NCI-H2227 (cell line): Measurements from ENCODE around the gene SRCAP.
"Not testable (repeated sequence)": the region's sequence is repeated elsewhere in the genome, so short reads cannot be mapped to it uniquely, and the experiment has no call there.

Experiments
- DNase-seq: peaks from one replicate; lab custom pipeline; 2025; ENCODE audit not compliant: unreplicated experiment; lab: John Stamatoyannopoulos, UW

The SRCAP gene

DNA sequence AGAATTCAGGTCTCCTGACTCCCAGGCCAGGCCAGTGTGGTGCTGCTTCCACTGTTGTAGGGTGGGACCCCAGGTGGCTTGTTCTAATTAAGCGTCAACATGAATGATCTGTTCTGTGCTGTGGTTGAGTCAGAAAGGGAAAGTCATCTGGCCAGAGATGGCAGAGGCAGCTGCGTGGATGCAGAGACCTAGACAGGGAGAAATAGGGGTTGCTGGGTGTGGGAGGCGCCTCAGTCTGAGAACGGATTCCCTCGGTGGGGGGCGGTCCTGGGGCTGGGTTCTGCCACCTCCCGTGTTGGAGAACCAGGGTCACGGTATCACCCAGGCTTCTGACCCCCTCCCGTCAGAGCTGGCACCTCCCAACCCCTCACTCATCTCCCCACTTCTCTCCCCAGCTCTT lies 35.2 kb upstream of the SRCAP start:
- DNase-seq: no peak

DNA sequence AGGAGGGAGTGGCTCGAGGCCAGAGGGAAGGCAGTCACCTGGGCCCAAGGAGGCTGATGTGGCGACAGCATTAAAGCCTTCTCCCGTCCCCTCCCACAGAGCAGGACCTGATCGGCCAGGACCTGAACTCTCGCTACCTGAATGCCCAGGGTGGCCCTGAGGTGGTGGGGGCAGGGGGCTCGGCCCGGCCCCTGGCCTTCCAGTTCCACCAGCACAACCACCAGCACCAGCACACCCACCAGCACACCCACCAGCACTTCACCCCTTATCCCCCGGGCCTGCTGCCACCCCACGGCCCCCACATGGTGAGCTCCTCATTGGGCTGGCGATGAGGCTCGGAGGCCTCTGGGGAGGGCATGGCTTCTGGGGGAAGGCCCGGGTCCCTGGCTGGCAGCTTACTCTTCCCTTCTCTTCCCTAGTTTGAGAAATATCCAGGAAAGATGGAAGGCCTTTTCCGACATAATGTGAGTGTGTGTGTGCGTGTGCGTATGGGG lies 34.3 kb upstream of the SRCAP start:
- DNase-seq: no peak

DNA sequence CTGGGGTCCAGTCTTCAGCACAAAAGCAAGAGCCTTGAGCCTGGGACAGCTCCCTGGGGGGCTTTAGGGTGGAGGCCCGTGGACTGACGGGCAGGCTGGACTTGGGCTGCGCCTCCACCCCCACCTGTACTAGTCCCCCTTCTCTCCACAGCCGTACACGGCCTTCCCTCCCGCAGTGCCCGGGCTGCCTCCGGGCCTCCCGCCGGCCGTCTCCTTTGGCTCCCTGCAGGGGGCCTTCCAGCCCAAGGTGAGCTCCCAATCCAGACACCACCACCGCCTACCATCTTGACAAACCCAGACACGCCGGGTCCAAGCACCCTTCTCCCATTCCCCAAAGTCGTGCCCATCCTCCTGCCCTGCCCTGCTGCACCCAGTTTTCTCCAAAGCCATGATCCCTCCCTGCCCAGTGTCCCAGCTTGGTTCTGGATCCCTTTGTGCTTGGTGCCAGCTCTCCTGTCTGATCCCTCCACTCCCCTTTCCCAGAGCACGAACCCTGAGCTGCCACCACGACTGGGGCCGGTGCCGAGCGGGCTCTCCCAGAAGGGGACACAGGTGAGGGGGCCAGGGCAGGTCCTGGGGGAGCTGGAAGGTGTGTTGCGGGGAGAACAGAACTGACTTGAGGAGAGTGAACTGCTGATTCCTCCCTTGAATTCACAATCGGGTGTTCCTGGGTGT lies 33.7 kb upstream of the SRCAP start:
- DNase-seq: no peak

DNA sequence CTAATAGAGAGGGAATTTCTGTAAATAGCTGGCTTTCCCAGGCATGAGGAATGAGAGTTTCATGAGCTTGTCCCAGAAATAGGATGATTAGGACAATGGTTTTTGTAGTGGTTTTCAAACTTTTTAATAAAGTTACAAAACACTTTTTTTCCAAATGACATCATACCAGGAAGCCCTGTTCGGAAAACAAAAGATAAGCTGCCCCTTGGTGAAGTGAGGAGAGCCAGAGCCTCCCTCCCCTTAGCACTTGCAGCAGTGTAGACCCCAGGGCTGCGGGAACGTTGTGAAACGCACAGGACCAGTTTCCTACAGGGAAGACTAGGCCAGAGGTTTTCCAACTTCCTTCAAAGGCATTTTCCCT lies 33.2 kb upstream of the SRCAP start:
- no peak for DNase-seq

DNA sequence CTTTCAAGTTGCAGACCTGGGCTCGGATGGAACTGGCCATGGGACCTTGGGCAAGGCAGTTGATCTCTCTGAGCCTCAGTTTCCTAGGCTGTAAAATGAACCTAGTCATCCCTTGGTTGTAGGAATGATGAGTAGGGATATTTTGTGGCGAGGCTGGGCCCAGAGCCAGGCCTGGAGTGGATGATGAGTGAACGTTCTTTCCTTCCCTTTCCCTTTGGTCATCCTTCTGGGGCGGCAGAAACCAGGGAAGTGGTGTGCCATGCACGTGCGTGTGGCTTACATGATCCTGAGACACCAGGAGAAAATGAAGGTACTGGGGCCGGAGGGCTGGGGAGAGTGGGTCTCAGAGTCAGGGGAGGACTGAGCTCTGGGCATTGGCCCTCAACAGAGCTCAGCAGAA lies 32.3 kb upstream of the SRCAP start:
- DNase-seq: no peak

DNA sequence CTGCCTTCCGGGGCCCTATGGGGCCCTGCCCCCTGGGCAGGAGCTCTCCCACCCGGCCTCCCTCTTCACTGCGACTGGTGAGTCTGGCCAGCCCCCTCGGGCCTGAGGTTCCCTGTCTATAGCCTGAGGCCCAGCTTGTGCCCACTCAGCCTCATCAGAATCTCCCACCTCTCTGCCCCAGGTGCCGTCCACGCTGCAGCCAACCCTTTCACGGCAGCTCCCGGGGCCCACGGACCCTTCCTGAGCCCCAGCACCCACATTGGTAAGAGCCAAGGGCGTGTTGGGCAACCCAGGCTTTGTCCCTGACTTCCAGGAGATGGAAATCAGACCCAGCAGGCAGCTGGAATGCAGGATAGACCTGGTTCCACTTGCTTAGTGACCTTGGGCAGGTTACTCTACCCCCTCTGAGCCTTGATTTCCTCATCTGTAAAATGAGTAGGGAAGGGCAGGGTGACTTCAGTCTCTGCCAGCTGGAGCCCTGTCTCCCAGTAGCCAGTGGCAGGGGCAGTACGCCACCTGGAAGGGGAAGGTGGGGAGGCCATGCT lies 31.5 kb upstream of the SRCAP start:
- no peak for DNase-seq

DNA sequence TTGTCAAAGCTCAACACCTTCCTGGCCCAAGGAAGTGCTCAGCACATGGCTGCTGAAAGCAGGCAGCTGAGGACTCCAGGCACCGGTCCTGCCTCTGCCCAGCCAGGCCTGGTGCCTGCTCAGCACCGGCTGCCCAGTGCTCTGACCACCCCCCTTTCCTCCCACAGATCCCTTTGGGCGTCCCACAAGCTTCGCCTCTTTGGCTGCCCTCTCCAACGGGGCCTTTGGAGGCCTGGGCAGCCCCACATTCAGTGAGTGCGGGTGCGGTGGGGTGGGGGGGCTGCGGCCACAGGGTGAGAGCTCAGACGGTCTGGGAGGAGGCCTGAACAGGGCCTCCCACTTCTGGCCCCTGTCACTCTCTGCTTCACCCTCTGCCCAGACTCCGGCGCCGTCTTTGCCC lies 30.6 kb upstream of the SRCAP start:
- DNase-seq: no peak

DNA sequence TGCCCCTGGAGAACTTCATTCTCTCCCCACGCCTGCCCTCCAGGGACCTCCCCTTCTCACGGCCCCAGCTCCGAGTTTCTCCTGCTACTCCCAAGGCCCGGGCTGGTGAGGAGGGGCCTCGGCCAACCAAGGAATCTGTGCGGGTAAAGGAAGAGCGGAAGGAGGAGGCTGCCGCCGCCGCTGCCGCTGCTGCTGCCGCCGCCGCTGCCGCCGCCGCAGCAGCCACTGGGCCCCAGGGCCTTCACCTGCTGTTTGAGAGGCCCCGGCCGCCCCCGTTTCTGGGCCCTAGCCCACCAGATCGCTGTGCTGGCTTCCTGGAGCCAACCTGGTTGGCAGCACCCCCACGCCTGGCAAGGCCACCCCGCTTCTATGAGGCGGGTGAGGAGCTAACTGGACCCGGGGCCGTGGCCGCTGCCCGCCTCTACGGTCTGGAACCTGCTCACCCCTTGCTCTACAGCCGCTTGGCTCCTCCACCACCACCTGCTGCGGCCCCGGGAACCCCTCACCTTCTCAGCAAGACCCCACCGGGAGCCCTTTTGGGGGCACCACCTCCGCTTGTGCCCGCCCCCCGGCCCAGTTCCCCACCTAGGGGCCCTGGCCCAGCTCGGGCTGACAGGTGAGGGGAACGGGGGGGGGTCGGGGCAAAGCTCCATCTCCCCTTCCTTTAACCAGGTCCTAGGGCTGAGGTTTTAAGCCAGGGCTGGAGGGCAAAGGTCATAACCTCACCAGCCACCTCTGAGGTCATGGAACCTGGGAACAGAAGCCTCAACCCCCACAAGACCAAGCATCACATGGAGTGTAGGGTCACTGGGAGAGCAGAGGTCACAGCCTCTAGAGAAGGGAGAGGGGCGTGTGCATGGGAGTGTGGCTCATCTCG lies 29.7 kb upstream of the SRCAP start:
- no peak for DNase-seq

DNA sequence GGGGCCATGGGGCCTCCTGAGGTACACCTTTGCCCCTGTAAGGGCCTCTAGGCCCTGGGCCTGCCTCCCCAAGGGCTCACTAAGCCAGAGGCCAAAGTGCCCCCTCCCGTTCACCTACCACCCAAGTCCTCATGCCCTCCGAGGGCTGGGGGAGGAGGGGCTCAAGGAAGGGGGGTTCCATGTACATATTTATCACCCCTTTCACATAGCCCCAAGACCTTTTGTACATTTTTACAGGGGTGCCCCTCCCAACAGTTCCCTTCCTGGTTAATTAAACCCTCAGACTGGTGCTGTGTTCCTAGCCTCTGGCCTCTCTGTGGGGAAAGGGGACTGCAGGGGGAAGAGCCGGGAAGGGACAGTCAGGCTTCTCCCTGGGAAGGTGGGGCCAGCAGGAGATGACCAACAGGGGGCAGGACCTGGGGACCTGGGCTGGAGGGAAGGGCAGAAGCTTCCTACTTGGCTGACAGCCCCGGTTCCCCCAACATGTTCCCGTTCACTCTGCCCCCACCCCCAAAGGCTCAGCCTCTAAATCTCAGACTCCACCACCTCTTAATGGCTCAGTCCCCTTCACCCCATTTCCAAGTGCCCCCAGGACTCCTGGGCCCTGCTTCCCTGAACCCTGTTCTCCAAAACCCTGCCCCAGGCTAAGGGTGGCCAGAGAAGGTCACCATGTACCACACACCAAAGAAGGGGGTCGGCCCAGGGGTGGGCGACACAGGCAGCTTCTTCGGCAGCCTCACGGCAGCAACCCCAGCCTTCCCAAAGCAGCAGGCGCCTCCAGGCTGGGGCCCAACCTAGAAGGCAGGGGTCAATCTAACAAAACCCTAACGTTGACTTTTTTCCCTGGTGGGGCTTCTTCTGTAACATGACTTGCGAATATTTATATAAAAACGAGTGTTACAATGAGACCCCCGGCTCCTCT lies 28.8 kb upstream of the SRCAP start:
- no peak for DNase-seq

DNA sequence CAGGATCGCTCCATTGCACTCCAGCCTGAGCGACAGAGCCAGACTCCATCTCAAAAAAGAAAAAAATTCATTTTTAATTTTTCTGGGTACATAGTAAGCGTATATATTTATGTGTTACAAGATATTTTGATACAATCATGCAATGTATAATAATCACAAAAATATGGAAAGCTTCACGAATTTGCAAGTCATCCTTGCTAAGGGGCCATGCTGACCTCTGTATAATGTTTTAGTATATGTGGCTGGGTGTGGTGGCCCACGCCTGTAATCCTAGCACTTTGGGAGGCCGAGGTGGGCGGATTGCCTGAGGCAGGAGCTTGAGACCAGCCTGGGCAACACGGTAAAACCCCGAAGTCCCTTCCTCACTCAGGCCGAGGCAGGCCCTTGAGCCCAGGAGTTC lies 23.8 kb upstream of the SRCAP start:
- no peak for DNase-seq

DNA sequence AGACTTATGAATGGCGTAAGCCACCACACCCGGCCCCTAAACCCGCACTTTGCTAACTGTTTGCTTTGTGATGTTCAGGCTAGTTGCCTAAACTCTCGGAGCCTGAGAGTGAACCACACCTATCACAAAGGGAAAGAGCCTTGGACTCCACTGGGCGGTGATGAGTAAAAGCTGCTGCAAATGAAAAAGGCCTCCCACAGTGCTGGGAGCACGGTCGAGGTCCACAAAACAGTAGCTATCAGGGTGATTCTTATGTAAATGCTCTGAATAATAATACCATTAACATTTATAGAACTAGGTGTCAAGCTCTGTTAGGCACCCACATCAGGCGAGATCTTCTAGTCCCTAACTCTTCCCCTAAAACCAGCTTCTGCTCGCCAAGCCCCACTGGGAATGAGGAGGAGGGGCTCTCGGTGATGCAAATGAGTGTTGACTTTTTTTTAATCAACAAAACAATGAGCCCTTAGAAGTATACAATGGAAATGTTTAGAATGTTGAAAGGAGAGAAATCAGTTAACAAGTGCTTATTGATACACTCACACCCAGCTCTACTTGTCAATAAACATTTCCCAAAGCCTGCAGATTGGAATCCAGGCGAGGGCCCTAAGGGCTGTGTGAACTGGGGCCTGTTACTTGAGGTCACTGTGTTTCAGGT lies 20.9 kb upstream of the SRCAP start:
- DNase-seq: no peak

DNA sequence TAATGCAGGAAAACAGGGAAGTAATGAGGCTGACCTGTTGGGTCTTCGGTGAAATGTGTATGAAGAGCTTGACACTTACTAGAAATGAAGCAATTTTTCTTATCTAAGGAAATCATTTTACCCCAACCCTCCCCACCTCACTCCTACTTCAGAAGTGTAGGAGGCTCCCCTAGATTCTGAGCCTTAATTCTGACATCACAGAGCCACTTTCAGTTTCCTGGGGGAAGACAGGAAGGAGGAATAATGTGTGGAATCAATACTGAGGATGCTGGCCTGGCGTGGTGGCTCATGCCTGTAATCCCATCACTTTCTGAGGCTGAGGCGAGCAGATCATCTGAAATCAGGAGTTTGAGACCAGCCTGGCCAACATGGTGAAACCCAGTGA lies 20.4 kb upstream of the SRCAP start:
- no peak for DNase-seq

DNA sequence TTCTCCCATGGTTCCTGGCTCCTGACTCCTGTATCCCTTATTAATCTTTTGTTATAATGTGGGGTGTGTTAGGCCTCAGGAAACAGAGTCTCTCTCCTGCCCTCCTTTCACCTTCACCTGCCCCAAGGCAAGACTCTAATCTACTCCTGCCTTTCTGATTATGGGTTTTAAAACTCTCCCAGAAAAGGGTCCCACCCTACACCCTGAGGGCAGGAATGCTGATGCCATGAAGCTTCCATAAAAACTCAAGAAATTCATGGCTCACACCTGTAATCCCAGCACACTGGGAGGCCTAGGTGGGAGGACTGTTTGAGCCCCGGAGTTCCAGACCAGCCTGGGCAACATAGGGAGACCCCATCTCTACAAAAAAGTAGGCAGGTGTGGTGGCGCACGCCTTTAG lies 18.6 kb upstream of the SRCAP start:
- no peak for DNase-seq

DNA sequence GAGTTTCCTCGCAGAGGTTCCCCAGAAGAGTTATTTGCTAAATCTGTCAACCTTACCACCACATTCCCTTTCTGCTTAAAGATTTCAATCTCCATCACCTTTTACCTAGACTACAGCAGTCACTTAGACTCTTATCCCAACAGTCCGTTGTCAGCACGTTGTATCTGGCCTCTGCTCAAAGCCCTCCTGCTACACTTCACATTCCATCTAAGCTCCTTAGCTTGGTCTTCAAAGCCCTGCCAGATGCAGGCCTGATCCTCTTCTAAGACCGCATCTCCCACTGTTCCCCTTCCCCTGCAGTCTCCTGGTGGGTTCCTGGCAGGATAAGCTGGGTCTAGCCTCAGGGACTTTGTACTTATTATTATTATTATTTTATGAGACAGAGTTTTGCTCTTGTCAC lies 10.3 kb upstream of the SRCAP start:
- no peak for DNase-seq

DNA sequence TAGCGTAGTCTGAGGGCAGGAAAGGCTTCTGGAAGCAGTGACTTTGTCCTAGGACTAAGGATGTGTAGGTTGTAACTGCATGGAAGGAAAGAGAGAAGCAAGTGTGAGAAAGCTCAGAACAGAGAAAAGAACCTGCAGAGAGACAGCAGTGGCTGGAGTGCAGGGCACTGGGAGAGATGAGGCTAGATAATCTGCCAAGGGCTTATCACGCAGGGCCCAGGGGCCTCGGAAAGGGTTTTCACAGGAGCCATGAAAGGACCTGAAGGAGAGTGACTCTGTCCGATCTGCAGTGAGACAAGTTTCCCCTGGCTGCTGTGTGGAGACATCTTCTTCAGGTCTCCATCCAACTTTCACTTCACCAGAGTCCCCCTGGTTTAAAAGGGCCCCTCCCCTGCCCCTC lies 7.1 kb upstream of the SRCAP start:
- no peak for DNase-seq

DNA sequence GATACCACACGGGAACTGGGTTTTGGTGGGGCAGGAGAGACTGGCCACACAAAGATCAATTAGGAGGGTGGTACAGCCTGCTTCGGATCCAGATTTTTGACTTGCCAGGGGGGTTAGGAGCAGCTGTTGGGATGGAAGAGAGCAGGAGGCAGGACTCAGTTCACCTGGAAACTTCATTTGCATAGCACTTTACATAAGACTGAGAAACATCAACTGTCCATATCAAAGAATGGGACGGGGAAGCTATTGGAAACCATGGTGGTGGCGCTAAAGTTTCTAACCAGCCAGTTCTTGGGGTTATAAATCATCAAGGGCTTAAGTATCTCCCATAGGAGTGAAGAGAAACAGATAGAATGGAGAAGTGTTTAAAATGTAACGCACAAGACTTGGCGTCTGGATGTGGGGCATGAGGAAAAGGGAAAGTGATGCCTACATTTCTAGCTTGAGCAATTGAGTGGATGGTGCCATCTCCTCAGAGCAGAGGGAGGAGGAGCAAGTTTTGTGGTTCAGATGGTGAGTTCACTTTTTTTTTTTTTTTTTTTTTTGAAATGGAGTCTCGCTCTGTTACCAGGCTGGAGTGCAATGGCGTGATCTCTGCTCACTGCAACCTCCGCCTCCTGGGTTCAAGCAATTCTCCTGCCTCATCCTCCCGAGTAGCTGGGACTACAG lies 6.4 kb upstream of the SRCAP start:
- DNase-seq: no peak

DNA sequence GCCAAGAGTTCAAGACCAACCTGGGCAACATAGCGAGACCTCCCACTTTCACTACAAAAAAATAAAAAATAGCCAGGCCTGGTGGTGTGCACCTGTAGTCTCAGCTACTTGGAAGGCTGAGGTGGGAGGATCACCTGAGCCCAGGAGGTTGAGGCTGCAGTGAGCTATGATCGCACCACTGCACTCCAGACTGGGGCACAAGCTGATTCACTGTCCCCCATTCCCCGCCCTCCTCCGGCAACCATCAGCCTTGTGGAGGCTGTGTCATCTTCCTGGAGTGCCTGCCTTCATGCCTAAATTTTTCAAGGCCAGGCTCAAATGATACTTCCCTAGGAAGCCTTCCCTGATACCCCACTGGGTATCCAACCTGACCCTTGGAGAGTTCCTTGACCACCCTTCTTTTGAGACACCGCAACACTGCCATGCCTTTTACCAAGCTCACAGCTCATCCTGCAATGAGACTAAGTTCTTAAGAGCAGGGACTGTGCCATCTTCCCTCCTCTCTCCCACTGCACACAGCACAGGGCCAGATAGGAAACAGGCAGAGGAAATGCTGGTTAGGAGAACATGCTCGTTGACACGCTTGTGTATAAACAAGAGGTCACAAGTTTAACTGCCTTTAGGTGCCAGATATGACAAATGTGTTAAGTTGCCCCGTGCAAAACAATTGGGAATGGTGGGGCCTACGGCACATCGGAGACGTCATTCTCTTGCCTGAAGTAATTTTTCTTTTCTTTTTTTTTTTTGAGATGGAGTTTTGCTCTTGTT lies 3.9 kb upstream of the SRCAP start:
- DNase-seq: no peak

DNA sequence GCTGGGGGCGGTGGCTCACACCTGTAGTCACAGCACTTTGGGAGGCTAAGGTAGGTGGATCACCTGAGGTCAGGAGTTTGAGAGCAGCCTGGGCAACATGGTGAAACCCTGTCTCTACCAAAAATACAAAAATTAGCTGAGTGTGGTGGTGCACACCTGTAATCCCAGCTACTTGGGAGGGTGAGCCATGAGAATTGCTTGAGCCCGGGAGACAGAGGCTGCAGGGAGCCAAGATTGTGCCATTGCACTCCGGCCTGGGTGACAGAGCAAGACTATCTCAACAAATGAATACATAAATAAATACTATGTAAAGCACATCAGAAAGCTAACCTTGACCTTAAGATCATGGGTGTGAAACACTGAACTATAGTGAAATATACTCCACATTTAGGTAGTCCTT lies 2.3 kb upstream of the SRCAP start:
- DNase-seq: not testable (repeated sequence)
